Stimulated activated naive CD4-positive, alpha-beta T cell treated with Interleukin-2 at 50 U/mL for 16 hours (primary cell): Measurements from ENCODE around the gene SLC7A6OS.

Source experiments
- DNase-seq: peaks from one replicate; lab custom pipeline; 2025; lab: John Stamatoyannopoulos, UW

Gene SLC7A6OS

GRCh38 chr16:68253721-68254120 is 57.0 kb downstream of the SLC7A6OS start:
- DNase-seq = no peak

DNA sequence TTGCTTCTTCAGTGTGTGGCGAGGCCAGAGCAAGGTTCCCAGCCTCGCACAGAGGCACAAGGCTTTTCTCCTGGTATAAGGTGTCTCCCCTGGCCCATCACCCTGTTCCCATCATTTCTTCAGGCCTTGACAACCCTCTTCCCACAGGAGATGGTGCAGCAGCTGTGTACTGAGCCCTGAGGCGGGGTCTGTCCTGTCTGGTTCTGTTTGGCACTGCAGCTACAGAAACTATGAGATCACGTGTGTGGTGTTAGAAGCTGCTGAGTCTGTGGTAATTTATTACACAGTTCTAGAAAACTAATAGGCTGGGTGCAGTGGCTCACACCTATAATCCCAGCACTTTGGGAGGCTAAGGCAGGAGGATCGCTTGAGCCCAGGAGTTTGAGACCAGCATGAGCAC is 58.4 kb downstream of the SLC7A6OS start:
- no peak for DNase-seq

DNA sequence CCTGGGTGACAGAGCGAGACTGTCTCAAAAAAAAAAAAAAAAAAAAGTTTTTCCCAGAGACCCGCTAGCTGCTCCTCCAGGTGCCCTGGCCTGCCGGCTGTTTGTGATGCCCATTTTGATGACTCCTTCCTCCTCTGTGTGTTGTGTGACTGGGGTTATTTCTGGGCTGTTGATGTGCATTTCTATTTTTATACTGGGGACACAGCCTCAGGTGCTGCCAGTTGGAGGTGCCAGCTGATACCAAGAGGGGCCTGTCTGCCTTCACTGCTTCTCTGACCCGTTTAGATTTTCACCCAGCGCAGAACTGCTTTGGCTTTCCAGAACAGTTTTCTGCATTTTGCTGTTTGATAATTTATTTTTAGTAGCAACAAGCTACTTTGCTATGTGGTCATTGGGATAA is 58.9 kb downstream of the SLC7A6OS start:
- no peak for DNase-seq

GRCh38 chr16:68250951-68251350 is 59.8 kb downstream of the SLC7A6OS start:
- no peak for DNase-seq

GRCh38 chr16:68249371-68249770 is 61.4 kb downstream of the SLC7A6OS start:
- no peak for DNase-seq
